HG02885 (cell line): ENCODE data around the gene PRSS57.
"Not testable (repeated sequence)": the region's sequence is repeated elsewhere in the genome, so short reads cannot be mapped to it uniquely, and the experiment has no call there.

Experiments used
- ATAC-seq: cut with Tn5 transposase; IDR thresholded peaks from one replicate; pipeline ENCODE4 v1.9.1; 2021; ENCODE audit warnings: mild to moderate bottlenecking; ENCODE audit not compliant: unreplicated experiment, poor library complexity

The PRSS57 gene

DNA sequence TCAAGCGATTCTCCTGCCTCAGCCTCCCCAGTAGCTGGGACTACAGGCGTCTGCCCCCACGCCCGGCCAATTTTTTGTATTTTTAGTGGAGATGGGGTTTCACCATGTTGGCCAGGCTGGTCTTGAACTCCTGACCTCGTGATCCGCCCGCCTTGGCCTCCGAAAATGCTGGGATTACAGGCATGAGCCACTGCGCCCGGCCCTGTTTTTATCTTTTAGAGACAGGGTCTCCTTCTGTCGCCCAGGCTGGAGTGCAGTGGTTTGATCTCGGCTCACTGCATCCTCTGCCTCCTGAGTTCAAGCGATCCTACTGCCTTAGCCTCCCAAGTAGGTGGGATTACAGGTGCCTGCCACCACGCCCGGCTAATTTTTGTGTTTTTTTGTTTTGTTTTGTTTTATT lies 3.3 kb upstream of the PRSS57 start:
- not testable (repeated sequence) for ATAC-seq

DNA sequence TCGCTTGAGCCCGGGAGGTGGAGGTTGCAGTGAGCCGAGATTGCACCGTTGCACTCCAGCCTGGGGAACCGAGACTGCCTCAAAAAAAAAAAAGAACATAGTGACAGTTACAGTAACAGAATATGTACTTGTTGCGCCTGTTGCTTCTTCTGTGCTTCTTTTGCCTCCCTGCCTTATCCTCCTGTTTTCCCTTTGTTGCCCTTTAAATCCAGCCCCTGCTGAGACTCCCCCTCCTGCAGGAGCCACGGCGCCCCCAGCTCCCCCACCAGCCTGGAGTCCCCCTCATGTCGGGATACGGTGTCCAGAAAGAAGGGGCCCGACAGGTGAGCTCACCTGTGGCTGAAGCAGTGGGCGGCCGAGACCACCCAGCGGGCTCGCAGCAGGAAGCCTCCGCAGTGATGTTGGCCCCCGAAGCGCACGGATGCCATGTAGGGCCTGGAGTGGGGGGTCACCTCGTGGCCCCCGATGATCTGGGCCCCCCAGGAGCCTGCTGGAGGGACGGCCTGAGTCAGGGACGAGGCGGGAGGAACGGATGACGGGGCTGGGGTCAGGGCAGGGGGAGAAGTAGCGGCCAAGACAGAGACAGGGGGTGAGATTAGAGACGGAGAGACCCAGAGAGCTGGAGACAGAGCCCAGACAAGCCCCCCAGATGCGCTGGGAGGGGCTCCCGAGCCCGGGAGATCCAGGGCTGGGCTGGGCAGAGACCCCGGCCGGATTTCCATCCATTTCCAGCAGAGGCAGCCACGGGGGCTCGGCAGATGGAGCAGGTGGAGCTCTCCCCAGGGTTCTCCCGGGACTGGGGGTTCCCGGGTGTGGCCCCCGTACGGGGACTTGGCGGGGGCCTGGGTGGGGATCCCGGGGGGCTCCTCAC lies 536 bp downstream of the PRSS57 start:
- ATAC-seq, result no peak

- ATAC-seq, result no peak
Observed at GRCh38 chr19:690203-690602, 5.0 kb downstream of the PRSS57 start.

DNA sequence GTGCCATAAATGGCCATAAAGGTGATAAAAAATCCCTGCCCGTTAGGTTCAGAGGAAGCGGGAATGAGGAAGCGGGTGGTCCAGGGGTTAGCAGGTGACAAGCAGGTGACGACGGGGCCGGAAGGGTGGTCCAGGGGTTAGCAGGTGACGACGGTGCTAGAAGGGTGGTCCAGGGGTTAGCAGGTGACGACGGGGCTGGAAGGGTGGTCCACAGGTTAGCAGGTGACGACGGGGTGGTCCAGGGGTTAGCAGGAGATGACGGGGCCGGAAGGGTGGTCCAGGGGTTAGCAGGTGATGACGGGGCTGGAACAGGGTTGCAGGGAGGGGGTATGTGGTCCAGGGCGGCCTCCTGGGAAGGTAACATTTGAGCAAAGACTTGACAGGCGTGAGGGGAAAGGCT lies 6.3 kb downstream of the PRSS57 start:
- ATAC-seq, result no peak

DNA sequence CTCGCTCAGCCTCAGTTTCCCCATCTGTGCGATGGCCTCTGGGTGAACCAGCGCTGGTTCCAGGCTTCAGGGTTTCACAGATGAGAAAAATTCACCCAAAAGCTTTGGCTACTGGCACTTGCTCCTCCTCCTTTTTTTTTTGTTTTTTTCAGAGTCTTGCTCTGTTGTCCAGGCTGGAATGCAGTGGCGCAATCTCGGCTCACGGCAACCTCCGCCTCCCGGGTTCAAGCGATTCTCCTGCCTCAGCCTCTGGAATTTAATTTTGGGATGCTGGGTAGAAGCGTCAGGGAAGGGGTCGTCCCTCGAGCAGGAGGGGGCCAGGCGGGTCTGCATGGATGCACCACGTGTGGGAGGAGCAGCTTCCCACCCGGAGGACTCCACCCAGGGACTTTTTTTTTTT lies 7.0 kb downstream of the PRSS57 start:
- no peak for ATAC-seq

- no peak for ATAC-seq
Observed at GRCh38 chr19:687569-688166, 7.6 kb downstream of the PRSS57 start.

DNA sequence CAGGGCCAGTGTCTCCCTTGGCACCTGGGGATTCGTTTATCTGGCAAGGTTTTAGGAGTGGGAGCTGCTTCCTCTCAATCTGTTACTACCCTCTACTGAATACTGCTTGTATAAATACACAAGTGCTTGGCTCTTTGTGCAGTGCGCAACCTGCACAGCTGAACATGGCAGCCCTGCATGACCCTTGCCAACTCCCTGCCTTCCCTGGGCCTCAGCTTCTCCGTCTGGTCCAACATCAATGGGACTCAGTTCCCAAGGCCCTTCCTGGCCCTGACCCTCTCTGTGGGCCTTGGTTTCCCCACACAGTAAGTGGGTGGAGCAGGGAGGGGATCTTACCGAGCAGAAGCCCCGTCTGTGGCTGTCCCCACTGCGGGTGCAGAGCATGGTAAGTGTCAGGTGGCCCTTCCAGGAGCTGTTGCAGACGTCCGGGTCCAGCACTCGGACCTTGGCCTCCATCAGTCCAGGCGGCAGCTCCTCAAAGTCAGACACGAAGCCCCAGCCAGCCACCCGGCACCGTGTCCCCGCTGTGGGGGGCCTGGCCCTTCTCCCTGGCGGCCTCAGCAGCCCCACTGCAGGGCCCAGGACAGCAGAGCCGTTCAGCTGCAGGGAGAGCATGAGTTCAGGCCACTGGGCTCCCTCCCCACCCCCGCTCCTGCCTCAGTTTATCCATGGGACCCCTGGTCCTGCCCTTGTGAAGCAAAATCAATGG lies 8.5 kb downstream of the PRSS57 start:
- no peak for ATAC-seq

- no peak for ATAC-seq
Observed at GRCh38 chr19:685454-685931, 9.8 kb downstream of the PRSS57 start.

- no peak for ATAC-seq
Observed at GRCh38 chr19:682678-683320, 12.5 kb downstream of the PRSS57 start.

DNA sequence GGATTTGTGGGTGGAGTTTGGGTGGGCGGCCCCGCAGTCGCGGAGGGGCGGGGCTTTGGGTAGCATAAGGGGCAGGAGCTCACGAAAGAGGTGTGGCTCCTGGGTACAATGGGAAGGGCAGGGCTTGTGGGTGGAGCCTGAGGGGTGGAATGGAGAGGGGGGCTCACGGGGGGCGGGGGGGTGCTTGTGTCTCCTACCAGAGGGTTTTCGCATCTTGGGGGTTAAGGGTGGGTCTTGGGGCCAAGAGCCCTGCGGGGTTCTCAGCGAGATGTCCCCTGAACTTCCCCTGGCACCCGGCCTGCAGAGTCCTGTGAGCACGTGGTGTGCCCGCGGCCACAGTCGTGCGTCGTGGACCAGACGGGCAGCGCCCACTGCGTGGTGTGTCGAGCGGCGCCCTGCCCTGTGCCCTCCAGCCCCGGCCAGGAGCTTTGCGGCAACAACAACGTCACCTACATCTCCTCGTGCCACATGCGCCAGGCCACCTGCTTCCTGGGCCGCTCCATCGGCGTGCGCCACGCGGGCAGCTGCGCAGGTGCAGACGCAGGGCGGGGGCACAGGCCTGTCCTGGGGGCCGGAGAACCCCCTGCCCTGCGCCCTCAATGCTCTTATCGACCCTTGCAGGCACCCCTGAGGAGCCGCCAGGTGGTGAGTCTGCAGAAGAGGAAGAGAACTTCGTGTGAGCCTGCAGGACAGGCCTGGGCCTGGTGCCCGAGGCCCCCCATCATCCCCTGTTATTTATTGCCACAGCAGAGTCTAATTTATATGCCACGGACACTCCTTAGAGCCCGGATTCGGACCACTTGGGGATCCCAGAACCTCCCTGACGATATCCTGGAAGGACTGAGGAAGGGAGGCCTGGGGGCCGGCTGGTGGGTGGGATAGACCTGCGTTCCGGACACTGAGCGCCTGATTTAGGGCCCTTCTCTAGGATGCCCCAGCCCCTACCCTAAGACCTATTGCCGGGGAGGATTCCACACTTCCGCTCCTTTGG lies 13.9 kb downstream of the PRSS57 start:
- ATAC-seq, result no peak

GRCh38 chr19:680287-681028 lies 14.8 kb downstream of the PRSS57 start:
- peak; percentile 76 for ATAC-seq

DNA sequence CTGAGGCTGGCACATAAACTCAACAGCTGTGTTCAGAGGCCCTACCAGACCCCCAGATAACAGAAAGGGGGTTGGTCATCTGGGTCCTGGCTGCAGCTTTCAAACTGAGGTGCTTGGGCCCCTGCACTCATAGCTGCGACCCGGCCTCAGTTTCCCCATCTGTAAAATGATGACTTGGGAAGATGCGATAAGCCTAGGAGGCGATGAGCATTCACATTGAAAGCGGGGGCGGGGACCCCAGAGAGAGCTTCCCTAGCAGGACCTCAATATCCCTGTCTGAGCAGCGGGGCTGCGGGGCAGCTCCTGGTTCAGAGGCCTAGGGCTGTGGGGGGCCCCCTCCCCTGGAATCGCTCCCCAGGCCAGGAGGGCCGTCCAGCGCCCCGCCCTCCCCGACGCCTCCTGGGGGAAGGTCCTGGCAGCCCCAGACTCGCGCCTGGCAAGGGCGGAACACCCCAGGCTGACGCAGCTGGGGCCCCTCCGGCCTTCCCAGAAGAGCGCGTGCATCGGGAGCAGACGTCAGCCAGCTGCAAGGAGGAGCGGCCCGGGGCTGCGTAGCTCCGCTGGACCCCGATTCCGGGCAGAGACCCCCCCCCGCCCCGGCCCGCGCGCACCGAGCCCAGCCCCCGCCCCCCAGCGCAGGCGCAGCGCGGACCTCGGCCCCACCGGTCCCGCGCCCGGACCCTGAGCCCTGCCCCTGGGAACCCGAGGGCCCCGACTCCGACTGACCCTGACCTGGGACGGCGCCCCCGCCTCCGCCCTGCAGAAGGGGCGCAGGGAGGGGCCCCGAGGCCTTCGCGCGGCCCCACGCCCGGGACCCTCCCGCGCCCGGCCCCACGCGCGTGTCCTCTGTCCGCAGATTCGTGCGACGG lies 15.6 kb downstream of the PRSS57 start:
- ATAC-seq, result peak; percentile 10

DNA sequence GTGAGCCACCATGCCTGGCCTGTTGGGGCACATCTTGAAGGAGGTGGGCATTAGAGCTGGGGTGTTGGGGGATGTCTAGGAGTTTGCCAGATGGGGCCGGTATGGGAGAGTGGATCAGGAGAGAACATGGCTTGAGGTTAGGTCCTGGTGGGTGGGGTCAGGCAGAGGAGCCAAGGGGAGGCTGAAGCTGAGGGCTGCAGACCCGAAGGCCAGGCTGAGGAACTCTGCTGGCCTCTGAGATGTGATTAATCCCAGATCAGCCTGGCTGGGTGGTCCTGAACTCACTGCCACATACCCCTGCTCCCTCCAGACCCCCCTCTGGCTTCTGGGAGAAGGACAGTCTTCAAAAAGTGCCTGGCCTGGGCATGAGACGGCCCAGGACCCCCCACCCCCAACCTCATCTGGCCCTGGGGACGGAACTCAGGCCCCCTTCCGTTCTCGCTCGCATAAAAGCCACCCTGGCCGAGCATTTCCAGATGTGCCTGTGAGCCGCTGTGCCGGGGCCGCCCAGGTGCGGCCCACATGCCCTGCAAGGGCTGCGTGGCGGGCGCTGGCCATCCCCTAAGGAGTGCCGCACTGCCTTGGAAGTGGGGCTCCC lies 16.4 kb downstream of the PRSS57 start:
- no peak for ATAC-seq

GRCh38 chr19:677601-678436 lies 17.4 kb downstream of the PRSS57 start:
- no peak for ATAC-seq

- no peak for ATAC-seq
Observed at GRCh38 chr19:677201-677600, 18.1 kb downstream of the PRSS57 start.

- no peak for ATAC-seq
Observed at GRCh38 chr19:676339-677105, 18.7 kb downstream of the PRSS57 start, which contains the start of gene FSTL3. TSS of gene FSTL3 (plus strand) at chr19:676392. CDS start at chr19:676424, 32 bp downstream.
